GM12872 (cell line): ENCODE measurements around the gene PHF14.

ENCODE experiments used
- TF ChIP-seq, protein P1 (sequence below): IDR thresholded peaks from 3 replicates; pipeline ENCODE4 v1.5.1; 2011; ENCODE audit warnings: low read depth, mild to moderate bottlenecking, low read length, moderate library complexity; ENCODE audit not compliant: insufficient read depth

Gene PHF14

DNA sequence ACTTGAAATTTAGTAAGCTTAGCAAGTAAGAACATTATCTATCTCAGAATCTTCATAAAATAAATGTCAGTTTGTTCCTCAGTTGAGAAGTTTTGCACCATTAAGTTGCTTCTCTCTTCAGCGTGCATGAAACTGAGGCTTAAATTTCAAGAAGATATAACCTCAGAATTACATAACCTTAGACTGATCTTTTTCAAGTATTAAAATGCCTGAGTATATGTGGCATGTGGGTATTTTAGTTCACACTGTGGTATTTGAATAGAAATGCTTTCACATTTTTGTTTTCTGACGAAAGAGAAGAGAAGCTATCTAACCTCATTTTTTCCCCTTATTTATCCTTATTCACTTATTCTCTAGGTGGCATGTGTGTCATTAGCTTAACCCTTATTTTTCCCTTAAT, 104.1 kb downstream of the PHF14 start:
- TF ChIP-seq, protein P1, sequence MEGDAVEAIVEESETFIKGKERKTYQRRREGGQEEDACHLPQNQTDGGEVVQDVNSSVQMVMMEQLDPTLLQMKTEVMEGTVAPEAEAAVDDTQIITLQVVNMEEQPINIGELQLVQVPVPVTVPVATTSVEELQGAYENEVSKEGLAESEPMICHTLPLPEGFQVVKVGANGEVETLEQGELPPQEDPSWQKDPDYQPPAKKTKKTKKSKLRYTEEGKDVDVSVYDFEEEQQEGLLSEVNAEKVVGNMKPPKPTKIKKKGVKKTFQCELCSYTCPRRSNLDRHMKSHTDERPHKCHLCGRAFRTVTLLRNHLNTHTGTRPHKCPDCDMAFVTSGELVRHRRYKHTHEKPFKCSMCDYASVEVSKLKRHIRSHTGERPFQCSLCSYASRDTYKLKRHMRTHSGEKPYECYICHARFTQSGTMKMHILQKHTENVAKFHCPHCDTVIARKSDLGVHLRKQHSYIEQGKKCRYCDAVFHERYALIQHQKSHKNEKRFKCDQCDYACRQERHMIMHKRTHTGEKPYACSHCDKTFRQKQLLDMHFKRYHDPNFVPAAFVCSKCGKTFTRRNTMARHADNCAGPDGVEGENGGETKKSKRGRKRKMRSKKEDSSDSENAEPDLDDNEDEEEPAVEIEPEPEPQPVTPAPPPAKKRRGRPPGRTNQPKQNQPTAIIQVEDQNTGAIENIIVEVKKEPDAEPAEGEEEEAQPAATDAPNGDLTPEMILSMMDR = no peak

DNA sequence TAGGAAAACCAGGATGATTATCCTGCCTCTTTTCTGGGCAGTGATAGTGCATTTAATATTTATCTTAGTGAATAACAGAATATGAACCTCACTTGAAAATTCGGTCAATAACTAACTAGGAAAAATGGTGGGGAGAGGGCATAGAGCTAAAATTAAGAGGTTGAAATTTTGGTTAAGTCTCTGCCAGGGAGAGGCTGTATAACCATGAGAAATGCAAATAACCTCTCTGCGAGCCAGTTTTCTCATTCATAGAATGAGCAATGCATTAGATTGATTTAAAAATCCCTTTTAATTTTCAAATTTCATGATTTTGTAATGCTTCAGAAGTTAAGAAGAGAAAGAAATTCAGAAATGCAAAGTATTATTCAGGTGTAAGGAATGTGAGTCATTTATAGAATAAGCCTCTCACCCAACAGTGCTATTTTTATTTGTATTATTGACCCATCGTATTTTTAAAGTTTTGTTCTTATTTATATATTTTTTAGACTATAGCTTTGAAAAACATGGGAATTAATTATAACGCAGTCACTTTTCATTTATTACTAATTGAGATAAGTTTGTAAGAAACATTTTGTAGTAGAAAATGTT, 104.7 kb downstream of the PHF14 start:
- TF ChIP-seq, protein P1 = no peak

DNA sequence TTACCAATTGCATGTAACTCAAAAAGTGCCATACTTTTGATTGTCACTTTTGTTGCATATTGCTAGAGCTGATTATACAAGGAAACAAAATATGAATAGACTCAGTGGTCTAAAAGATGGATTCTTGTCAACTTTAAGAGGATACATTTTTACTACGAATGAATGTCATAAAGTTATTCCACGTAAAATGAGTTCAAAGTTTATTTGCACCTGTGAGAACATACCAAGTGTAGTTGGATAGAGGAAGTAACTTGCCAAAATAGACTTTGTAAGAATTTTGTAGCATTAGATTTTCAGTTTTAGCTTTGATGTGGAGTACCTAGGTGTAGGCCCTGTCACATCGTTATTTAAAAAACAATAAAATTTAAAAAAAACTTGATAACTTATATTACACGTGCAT, 106.2 kb downstream of the PHF14 start:
- TF ChIP-seq, protein P1 = no peak

DNA sequence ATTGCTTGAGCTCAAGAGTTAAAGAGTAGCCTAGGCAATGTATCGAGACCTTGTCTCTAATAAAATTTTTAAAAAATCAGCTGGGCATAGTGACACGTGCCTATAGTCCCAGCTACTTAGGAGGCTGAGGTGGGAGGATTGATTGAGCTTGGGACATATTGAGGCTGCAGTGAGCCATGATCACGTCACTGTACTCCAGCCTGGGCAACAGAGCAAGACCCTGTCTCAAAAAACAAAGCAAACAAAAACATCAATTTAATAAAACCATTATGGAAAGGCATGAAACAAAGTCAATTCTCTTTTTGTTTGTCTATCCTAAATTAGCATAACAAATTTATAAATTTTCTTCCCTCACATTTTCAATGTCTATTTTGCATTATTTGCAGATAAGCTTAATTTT, 108.4 kb downstream of the PHF14 start:
- TF ChIP-seq, protein P1 = no peak

DNA sequence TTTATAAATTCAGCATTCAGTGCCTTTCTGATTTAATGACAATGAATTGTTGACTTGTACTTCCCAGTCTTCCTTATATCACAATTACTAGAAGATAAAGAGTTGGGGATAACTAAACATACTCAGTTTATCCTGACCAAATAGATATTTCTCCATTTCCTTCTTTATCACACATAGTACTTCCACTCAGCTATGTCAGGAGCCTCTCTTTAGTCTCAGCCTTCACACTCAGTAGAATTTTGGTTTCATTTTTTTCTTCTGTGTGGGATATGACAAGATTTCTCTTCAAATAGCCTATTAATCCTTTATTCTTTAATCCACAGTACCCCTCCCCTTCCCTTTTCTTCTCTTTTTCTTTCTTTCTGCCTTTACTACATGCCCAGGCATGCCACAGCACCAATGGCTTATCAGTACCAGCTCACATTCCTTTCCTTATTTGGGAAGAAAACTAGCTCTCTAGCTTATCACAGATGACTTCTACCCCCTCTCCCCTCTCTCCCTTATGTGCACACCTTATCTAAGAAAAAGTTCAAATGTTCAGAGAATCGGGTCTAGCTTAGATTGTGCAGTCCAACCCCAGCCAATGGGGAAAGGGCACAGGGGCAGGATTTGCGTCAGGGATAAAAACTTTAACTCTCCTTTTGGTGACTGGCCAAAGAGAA, 109.0 kb downstream of the PHF14 start:
- TF ChIP-seq, protein P1 = no peak

DNA sequence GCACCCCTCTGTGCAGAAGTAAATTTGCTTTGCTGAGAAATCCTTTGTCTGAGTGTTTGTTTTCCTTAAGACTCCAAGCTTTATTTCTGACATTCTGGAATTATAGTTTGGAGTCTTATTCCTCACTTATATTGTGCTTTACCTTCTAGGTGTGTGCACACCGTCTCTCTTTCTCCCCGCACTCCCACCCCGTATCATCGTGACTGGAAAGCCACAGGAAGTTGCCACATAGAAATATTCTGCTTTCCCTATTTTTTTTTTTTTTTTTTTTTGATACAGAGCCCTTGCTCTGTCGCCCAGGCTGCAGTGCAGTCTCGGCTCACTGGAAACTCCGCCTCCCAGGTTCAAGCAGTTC, 109.5 kb downstream of the PHF14 start:
- TF ChIP-seq, protein P1 = no peak

DNA sequence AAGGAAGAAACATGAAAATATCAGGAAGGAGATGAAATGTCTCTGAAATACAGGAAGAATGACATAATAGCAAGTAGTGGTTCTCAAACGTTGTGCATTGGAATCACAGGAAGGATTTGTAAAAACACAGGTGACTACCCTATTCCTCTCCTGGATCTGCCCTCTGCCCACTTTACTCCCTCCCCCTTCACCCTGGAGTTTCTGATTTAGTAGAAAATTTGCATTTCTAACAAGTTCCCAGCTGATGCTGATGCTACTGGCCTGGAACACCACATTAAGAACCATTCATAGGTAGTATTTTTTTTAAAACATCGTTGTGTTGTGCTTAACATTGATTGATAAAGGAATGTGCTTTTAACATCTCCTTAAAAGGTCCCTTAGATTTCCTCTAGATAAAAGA, 130.9 kb downstream of the PHF14 start:
- TF ChIP-seq, protein P1 = no peak
